Astrocyte (in vitro differentiated cells and primary cell): ENCODE data around the gene RNF180.
"Not testable (repeated sequence)": the region's sequence is repeated elsewhere in the genome, so short reads cannot be mapped to it uniquely, and the experiment has no call there.

Source experiments
- CTCF ChIP-seq: IDR thresholded peaks from 2 replicates; pipeline ENCODE4 v1.5.1; 2011; ENCODE audit warnings: low read depth, mild to moderate bottlenecking, inconsistent platforms, low read length, moderate library complexity; ENCODE audit not compliant: insufficient read depth
- EZH2 ChIP-seq: IDR thresholded peaks from 2 replicates; pipeline ENCODE4 v1.6.1; 2012; ENCODE audit warnings: mild to moderate bottlenecking, low read length, inconsistent platforms; ENCODE audit not compliant: insufficient read depth

GRCh38 chr5:64227131-64227537, 61.5 kb downstream of the RNF180 start:
- TF ChIP-seq CTCF, EZH2: not testable (repeated sequence)
